Chondrocyte (in vitro differentiated cells): ENCODE data around the gene TKT. TPM values are rescaled to one million over a fixed set of nuclear protein-coding genes. Genes with fewer than 3 reads are reported as not detected.

Source experiments
- DNase-seq: peaks from one replicate; pipeline ENCODE4 v3.0.0; 2021; ENCODE audit warnings: mixed read lengths, low spot score
- H3K27ac Mint-ChIP-seq: one replicate; pipeline ENCODE4 v1.8.0; 2021; ENCODE audit warnings: mild to moderate bottlenecking, moderate library complexity, mixed read lengths; ENCODE audit not compliant: unreplicated experiment
- H3K27me3 Mint-ChIP-seq: 2 replicates; pipeline ENCODE4 v1.8.0; 2021; ENCODE audit warnings: low read depth, mixed read lengths
- H3K36me3 Mint-ChIP-seq: 2 replicates; pipeline ENCODE4 v1.8.0; 2021; ENCODE audit warnings: low read depth, mixed read lengths
- H3K4me1 Mint-ChIP-seq: 2 replicates; pipeline ENCODE4 v1.8.0; 2021; ENCODE audit warnings: low read depth, mild to moderate bottlenecking, mixed read lengths
- H3K4me3 Mint-ChIP-seq: one replicate; pipeline ENCODE4 v1.8.0; 2021; ENCODE audit warnings: mild to moderate bottlenecking, moderate library complexity, mixed read lengths; ENCODE audit not compliant: unreplicated experiment
- H3K9me3 Mint-ChIP-seq: 2 replicates; pipeline ENCODE4 v1.8.0; 2021; ENCODE audit warnings: low read depth, mixed read lengths
- CTCF ChIP-seq: fragments of 200-600 bp; sonication (generic); IDR thresholded peaks from 2 replicates; pipeline ENCODE4 v1.5.0; 2021; ENCODE audit warnings: antibody characterized with exemption, mild to moderate bottlenecking, moderate library complexity
- total RNA-seq: library from RNA; stranded (reverse); gene quantifications from 3 replicates; pipeline ENCODE4 v1.2.1, GENCODE V29; 2021

The TKT gene
- total RNA-seq, 1 donor from 2014 or later = 165 TPM

GRCh38 chr3:53196575-53197407 is 59.0 kb downstream of the TKT start:
- no peak overlapping the region for H3K27ac Mint-ChIP-seq
- no peak for TF ChIP-seq CTCF

GRCh38 chr3:53195602-53196574 is 59.9 kb downstream of the TKT start:
- no peaks in the 10 kb centered on the region for H3K9me3 Mint-ChIP-seq
- H3K4me3 Mint-ChIP-seq = no peak overlapping the region
- H3K4me1 Mint-ChIP-seq = peaks cover 33% of the 10 kb centered on the region
- TF ChIP-seq CTCF = peak; percentile 99
- H3K36me3 Mint-ChIP-seq = no peaks in the 10 kb centered on the region
- peak; percentile 67 for DNase-seq
- no peaks in the 10 kb centered on the region for H3K27me3 Mint-ChIP-seq
- no peak overlapping the region for H3K27ac Mint-ChIP-seq

More at GRCh38 chr3:53196575-53197407, 59.0 kb downstream of the TKT start:
- peaks cover 33% of the 10 kb centered on the region for H3K4me1 Mint-ChIP-seq
- no peaks in the 10 kb centered on the region for H3K9me3 Mint-ChIP-seq
- H3K27me3 Mint-ChIP-seq = no peaks in the 10 kb centered on the region
- DNase-seq = peak; percentile 43
- H3K4me3 Mint-ChIP-seq = no peak overlapping the region
- no peaks in the 10 kb centered on the region for H3K36me3 Mint-ChIP-seq

- peaks cover 33% of the 10 kb centered on the region for H3K4me1 Mint-ChIP-seq
- no peaks in the 10 kb centered on the region for H3K9me3 Mint-ChIP-seq
- peak; percentile 81 for DNase-seq
- no peak for TF ChIP-seq CTCF
- no peak overlapping the region for H3K27ac Mint-ChIP-seq
- H3K27me3 Mint-ChIP-seq = no peaks in the 10 kb centered on the region
- H3K36me3 Mint-ChIP-seq = peaks cover 2% of the 10 kb centered on the region
- H3K4me3 Mint-ChIP-seq = no peak overlapping the region
Observed at GRCh38 chr3:53195066-53195450, 60.8 kb downstream of the TKT start.

GRCh38 chr3:53194210-53195065 is 61.4 kb downstream of the TKT start:
- DNase-seq = peak; percentile 84
- Mint-ChIP-seq H3K27ac (peak overlapping the region; percentile 63), H3K36me3 (peaks cover 5% of the 10 kb centered on the region), H3K4me3 (no peak overlapping the region), H3K27me3 (no peaks in the 10 kb centered on the region), H3K9me3 (no peaks in the 10 kb centered on the region), H3K4me1 (peaks cover 33% of the 10 kb centered on the region)
- no peak for TF ChIP-seq CTCF
